Body of pancreas (tissue), 4 donors: ENCODE data around the gene ALG5. TPM values are rescaled to one million over a fixed set of nuclear protein-coding genes. Genes with fewer than 3 reads are reported as not detected.
A peak's percentile ranks its signal among the peaks of the same experiment; 100 is the strongest.

Source experiments
- ATAC-seq: fragments of 150-250 bp; one replicate; pipeline ENCODE4 v1.9.1; 2016
- DNase-seq, 4 donors: peaks; one replicate each; pipeline ENCODE4 v3.0.0-alpha.2; 2019
- H3K27ac ChIP-seq, 4 donors: fragments of 200-600 bp; sonication (generic); 1 replicate in 3 of 4; 2 replicates in 1 of 4; pipeline versions ENCODE4 v1.5.1 to v1.6.1; 2016 to 2019; ENCODE audit warnings: mild to moderate bottlenecking in 1 of 4, mixed read lengths in 1 of 4, moderate library complexity in 1 of 4
- H3K27me3 ChIP-seq, 2 donors: fragments of 200-600 bp; sonication (generic); one replicate each; pipeline ENCODE4 v1.6.0; 2016; ENCODE audit warnings: mild to moderate bottlenecking in 1 of 2
- H3K36me3 ChIP-seq, 2 donors: fragments of 200-600 bp; sonication (generic); replicated peaks in 1 of 2; 2 replicates each; pipeline ENCODE4 v1.5.1; 2016; ENCODE audit warnings: low read depth in 2 of 2; ENCODE audit not compliant: insufficient read depth in 1 of 2
- H3K4me1 ChIP-seq: fragments of 200-600 bp; sonication (generic); one replicate; pipeline ENCODE4 v1.6.0; 2016
- H3K4me3 ChIP-seq, 2 donors: fragments of 200-600 bp; sonication (generic); 1 replicate in 1 of 2; 2 replicates in 1 of 2; pipeline ENCODE4 v1.5.1; 2016 to 2019
- H3K9me3 ChIP-seq, 3 donors: fragments of 200-600 bp; sonication (generic); 1 replicate in 2 of 3; 2 replicates in 1 of 3; pipeline ENCODE4 v1.5.1; 2016
- CTCF ChIP-seq, 7 experiments: fragments of 450-650 bp in 4 of 7; fragments of 200-600 bp in 3 of 7; sonication (generic) in 3 of 7; IDR thresholded peaks; one replicate each; pipeline ENCODE4 v1.5.1; 2016 to 2019; ENCODE audit warnings: antibody characterized with exemption in 7 of 7
- POLR2A ChIP-seq, 3 donors: fragments of 450-650 bp; IDR thresholded peaks; one replicate each; pipeline ENCODE4 v1.6.1; 2016; ENCODE audit warnings: antibody characterized with exemption in 3 of 3, mild to moderate bottlenecking in 2 of 3
- WGBS, 2 donors: methylation state at CpG; one replicate each; pipeline ENCODE4 v1.1.5; 2017; 5-methylcytosine and 5-hydroxymethylcytosine counted together
- intact Hi-C: fragments of 100-400 bp; cut with DNase I; formaldehyde crosslinking; loops from one replicate; pipeline ENCODE4 v1.15.1; 2023
- total RNA-seq, 2 donors: library from RNA; depleted of rRNA; stranded (reverse); fragments of >200 nt; gene quantifications; one replicate each; pipeline ENCODE4 v1.1.0, GENCODE V29; 2016

The ALG5 gene
- total RNA-seq, 2 donors from 2014 or later: 35.3 to 46.7 TPM

DNA sequence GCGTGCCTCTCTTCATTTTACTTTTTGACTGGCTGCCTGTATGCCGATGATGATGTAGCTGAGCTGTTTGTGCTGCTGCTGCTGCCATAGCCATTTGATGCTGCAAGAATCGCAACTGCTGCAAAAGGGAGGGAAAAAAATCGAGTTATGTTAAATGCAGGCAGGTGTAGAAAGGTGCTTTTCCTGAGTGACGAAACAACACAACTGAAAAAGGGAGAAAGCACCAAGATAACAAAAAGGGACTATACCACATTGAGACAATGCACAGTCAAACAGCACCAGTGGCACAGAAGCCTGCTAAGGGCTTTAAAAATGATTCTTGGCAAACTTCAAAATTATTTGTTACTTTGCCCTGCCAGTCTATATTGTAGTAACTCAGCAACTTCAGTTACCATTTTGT, 10.6 kb upstream of the ALG5 start:
- H3K27me3 ChIP-seq: no peaks in the 10 kb centered on the region
- DNase-seq: no peak
- no peak overlapping the region for H3K4me3 ChIP-seq
- intact Hi-C loops: no loop called here
- no peak for ATAC-seq
- WGBS, 2 donors: 77 to 86% methylated on average over 5 of the region's 5 CpGs
- TF ChIP-seq POLR2A (IDR thresholded peaks at IDR 0.05) (no peak), CTCF (IDR thresholded peaks at IDR 0.05) (no peak)
- no peak overlapping the region for H3K27ac ChIP-seq
- peaks cover 0 to 31% of the 10 kb centered on the region in 2 donors for H3K36me3 ChIP-seq
- no peaks in the 10 kb centered on the region for H3K9me3 ChIP-seq
- H3K4me1 ChIP-seq: no peaks in the 10 kb centered on the region

- Histone ChIP-seq H3K36me3 (peaks cover 0 to 5% of the 10 kb centered on the region in 2 donors), H3K4me1 (peaks cover 24% of the 10 kb centered on the region), H3K27me3 (no peaks in the 10 kb centered on the region), H3K27ac (no peak overlapping the region), H3K9me3 (no peaks in the 10 kb centered on the region), H3K4me3 (no peak overlapping the region)
- DNase-seq: no peak
- ATAC-seq: no peak
- TF ChIP-seq POLR2A (IDR thresholded peaks at IDR 0.05) (no peak), CTCF (IDR thresholded peaks at IDR 0.05) (no peak)
- 4 to 18% methylated on average over 3 of the region's 3 CpGs for WGBS, 2 donors
- intact Hi-C loops: no loop called here
These were observed 2.7 kb upstream of the ALG5 start for GRCh38 chr13:37001921-37002250.

GRCh38 chr13:36998624-36999041, 507 bp downstream of the ALG5 start:
- Histone ChIP-seq H3K27me3 (no peaks in the 10 kb centered on the region), H3K9me3 (no peaks in the 10 kb centered on the region), H3K36me3 (peaks cover 0 to 2% of the 10 kb centered on the region in 2 donors), H3K4me1 (peaks cover 30% of the 10 kb centered on the region), H3K4me3 (peak overlapping the region; percentile 74 to 78), H3K27ac (peak overlapping the region in 3 of 4 donors; percentile 82 to 98 (median 98))
- 0% methylated on average over 20 to 21 of the region's 21 CpGs for WGBS, 2 donors
- no peak for ATAC-seq
- TF ChIP-seq CTCF (IDR thresholded peaks at IDR 0.05): no peak
- no peak for TF ChIP-seq POLR2A (IDR thresholded peaks at IDR 0.05)
- intact Hi-C loops: no loop called here
- peak; percentile 12 to 28 (median 26) for DNase-seq

GRCh38 chr13:36997716-36998427, 1.3 kb downstream of the ALG5 start:
- no peak for TF ChIP-seq POLR2A (IDR thresholded peaks at IDR 0.05)
- TF ChIP-seq CTCF (IDR thresholded peaks at IDR 0.05): no peak
- H3K4me3 ChIP-seq: peak overlapping the region; percentile 74 to 78
- no peak for ATAC-seq
- H3K9me3 ChIP-seq: no peaks in the 10 kb centered on the region
- peaks cover 30% of the 10 kb centered on the region for H3K4me1 ChIP-seq
- intact Hi-C loops: no loop called here
- WGBS, 2 donors: 16 to 19% methylated on average over 6 of the region's 6 CpGs
- H3K27ac ChIP-seq: peak overlapping the region in 3 of 4 donors; percentile 82 to 98 (median 98)
- peaks cover 0 to 5% of the 10 kb centered on the region in 2 donors for H3K36me3 ChIP-seq
- no peaks in the 10 kb centered on the region for H3K27me3 ChIP-seq
- DNase-seq: no peak

DNA sequence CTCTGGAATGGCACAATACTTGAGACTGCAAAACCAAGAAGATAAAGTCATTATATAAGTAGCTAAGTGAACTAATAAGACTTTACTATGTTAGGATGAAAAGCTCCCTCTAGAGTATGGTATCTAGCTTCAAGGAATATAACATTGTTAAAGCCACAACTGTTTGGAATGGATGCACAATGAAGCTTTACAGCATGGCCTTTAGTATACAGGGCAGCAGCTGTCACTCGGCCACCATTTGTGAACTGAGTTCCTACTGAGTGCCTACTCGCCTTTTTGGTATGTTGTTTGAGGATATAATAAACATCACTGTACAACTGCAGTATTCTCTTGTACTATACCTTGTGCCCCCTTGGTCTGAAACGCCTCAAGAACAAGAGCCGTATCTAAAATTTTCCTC, 6.8 kb downstream of the ALG5 start:
- WGBS, 2 donors: 91 to 92% methylated on average over 4 of the region's 4 CpGs
- peaks cover 11 to 39% of the 10 kb centered on the region in 2 donors for H3K36me3 ChIP-seq

More for the DNA sequence above, 6.8 kb downstream of the ALG5 start:
- ATAC-seq: no peak
- no peaks in the 10 kb centered on the region for H3K9me3 ChIP-seq
- peaks cover 11% of the 10 kb centered on the region for H3K4me1 ChIP-seq
- H3K27me3 ChIP-seq: no peaks in the 10 kb centered on the region
- TF ChIP-seq CTCF (IDR thresholded peaks at IDR 0.05) (no peak), POLR2A (IDR thresholded peaks at IDR 0.05) (no peak)
- DNase-seq: no peak
- no peak overlapping the region for H3K4me3 ChIP-seq
- H3K27ac ChIP-seq: no peak overlapping the region
- intact Hi-C loops: no loop called here
